ENCODE data around the gene ZP1.

ZP1 gene

DNA sequence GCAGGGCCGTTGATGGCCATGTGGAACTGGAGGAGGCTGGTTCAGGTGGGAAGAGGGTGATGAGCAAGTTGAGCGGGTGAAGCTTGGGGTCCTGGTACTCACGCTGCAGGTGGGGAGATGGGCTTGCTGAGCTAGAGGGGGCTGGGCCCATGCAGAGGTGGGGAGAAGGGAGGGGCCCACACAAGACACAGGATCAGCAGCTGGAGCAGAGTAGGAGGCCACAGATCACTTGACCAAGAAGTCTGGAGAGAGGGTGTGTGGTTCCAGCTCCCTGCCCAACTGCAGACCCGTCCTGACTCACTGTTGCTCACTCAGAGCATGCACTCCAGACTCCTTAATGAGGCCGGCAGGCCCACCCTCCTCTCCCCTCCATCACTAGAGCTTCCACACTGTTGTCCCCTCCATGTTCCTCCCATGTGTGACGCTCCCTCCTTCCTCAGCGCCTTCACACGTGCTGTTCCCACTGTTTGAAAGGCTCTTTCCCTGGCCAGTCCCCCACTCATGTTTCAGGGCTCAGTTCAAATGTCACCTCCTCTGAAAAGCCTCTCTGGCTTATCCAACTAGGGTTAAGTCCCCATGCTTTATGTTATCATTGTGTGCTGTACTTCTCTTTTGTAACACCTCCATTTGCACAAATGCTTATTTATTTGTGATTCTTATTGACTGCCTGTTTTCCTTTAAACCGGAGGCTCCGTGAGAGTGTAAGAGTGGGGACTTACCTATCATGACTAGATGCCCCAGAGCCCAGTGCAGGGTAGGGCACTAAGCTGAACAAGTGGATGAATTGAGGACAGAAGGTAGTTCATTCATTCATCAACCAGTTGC is 23.1 kb upstream of the ZP1 start:
- DNase-seq (ENCODE audit: low read depth) = no peak

DNA sequence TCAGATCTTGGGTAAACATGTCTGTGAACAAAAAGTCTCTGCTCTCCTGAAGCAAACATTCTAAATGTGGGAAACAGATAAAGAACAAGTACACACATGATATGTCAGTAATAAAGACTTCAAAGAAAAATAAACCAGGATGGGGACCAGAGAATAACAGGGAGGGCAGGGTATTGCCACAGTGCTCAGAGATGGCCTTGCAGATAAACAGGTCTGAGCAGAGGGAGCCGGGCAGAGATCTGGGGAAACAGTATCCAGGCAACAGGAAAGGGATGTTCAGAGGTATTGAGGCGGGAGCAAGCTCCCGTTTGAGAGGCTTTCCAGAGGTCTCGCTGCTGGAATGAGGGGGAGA is 22.5 kb upstream of the ZP1 start:
- DNase-seq (ENCODE audit: low read depth) = no peak

DNA sequence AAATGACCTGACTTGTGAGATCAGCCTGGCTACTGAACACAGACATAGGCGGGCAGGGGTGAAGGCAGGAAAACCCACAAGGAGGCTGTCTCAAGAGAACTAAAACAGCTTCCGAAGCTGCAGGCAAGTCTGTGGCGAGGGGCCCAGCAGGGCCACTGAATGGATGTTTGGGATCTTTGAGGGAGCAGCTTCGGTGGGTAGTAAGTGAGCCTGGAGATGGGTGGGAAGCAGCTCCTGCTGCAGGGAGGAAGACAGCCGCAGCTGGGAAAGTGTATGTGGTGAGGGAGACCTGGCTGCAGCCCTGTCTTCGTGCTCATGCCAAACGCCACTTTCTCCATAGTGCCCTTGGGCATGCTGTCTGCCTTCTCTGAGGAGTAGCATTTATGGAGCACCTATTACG is 22.0 kb upstream of the ZP1 start:
- DNase-seq (ENCODE audit: low read depth) = no peak

DNA sequence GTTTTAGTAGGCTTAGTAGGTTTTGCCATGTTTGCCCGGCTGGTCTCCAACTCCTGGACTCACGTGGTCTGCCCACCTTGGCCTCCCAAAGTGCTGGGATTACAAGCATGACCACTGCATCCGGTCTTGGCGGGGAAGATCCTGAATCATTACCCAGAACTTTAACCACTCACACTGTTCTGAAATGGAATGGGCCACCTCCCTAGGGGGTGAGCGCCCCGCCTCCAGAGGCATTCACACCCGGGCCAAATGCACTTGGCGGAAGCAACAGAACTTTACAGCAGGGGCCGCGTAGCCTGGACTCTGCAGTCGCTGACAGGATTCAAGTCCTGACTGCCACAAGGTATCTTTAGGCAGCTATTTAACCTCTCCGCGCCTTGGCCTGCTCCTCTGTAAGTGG is 20.1 kb upstream of the ZP1 start:
- DNase-seq (ENCODE audit: low read depth) = no peak

DNA sequence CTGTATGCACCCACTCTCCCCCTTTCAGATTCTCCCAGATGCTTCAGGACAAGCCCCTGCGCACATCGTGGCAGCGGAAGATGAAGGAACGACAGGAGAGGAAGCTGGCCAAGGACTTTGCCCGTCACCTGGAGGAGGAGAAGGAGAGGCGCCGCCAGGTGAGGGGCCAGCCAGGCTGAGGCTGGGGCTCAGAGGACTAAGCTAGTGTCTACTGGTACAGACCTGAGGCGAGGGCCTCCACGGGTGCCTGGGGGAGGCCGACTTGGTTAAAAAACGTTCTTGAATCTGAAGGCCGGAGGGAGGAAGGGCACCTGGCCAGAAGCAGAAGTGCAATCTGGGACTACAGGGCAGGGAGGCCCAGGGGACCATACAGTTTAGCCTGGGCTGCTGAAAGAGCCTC is 19.4 kb upstream of the ZP1 start:
- DNase-seq (ENCODE audit: low read depth) = no peak

DNA sequence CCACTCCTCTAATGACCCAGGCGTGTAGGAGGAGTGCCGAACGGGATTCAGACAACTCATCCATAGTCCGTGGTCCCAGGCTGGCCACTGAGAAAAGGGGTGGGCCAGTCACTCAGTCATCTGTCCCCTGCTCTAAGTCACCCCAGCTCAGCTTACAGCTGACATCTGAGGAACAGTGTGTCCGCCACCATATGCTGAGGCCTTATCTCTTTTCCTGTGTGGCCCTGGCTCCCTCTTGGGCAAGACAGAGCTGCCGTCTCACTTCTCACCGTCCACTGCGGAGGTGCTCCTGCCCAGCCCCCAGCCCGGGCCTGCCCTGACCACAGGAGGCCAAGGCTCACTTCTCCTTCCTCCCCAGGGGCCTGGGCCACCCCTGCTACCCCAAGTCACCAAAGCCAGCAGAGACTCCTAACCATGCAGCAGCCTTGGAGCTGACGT is 18.6 kb upstream of the ZP1 start:
- DNase-seq (ENCODE audit: low read depth) = no peak

DNA sequence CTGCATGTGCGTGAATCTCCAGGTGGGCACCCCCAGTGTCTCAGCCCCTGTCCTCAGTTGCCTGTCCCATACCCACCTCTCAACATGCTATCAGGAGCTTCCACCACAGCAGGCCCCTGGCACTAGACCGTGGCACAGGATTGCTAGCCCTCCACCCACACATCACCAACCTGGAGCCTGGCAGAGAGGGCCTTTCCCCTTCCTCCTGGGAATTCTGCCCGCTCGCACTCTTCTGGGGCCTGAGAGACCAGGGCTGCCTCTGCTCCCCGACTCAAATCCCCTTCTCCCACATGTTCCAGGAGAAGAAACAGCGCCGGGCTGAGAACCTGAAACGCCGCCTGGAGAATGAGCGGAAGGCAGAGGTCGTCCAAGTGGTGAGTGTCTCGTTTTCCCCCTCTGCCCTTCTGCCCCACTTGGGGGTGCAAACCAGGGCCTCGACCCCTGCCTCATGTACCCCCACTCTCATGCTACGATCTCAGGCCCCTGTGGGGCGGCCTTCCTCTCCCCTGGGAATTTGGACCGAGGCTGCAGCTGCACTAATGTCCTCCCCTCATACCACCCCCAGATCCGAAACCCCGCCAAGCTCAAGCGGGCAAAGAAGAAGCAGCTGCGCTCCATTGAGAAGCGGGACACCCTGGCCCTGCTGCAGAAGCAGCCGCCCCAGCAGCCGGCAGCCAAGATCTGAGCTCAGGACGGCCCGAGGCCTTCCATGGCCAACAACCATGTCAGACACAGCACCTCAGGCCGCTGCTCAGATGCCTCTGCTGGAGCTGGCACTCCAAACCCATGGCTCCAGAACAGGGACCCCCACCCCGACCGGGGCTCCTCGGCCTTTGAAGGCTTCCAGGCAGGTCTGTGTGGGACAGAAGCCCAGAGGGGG is 17.5 kb upstream of the ZP1 start:
- DNase-seq (ENCODE audit: low read depth) = no peak

DNA sequence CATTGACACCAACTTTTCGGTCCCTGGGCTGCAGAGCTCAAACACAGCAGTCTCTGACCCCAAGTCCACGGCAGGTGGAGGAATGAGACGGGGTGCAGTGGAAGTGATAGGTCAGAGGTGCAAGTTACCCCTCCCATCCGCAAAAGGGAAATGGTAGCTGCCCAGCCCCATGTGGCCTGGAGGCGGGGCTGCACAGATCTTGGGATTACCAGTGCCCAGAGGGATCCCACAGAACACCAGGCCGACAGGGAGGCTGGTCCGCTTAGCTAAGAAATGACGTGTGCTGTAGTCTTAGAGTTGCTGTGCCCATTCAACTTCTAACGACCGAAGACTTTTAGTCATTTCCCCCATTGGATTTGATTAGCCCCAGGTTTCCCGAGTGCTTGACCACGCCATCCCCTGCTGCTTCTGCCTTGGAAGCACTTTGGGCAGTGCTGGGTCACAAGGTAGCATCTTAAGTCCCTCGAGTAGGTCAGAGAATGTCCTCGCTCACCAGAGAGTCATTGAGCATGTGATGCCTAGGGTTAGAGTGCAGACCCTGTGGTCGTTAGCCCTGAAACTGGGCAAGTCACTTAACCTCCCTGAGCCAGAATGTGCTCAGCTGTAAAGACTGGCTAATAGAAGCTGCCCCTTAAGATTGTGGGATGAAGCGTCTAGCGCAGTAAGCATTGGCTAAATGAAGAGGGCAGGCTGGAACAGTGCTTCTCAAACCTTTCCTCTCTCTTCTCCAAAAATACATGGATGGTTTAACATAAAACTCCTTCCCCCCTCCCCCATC is 15.8 kb upstream of the ZP1 start:
- DNase-seq (ENCODE audit: low read depth) = no peak

DNA sequence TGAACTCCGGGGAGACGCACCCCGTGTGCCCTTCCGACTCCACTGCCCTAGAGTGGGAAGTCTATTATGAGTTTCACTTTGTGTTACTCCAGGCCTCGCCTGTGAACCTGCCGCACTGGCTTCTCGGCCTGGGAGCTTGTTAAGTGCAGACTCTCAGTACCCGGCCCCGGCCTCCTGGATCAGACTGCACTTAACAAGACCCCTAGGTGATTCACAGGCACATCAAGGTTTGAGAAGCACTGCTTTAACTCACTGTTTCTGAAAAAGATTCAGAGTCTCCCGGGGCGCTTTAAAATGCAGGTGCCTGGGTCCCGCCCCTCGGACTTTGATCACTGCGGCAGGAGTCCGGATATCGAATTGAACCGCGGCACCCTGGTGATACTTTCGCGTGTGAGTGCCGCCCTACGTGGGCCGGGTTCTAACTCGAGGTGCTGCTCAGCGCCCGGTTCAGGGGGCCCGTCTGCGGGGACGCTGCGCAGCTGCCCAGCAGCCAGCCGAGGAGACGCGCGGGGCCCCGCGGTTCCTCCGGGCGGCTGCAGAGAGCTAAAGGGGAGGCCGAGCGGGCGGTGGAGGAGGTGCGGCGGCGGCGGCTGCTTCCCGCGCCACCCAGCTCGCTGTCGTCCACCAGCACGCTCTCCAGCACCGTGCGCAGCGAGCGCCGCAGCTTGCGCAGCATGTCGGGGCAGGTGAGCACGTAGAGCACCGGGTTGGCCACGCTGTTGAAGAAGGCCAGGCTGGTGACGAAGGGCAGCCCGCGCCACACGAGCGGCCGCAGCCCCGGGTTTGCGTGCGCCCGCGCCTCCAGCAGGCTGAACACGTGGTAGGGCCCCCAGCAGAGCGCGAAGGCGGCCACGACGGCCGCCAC is 15.0 kb upstream of the ZP1 start:
- DNase-seq (ENCODE audit: low read depth) = no peak

DNA sequence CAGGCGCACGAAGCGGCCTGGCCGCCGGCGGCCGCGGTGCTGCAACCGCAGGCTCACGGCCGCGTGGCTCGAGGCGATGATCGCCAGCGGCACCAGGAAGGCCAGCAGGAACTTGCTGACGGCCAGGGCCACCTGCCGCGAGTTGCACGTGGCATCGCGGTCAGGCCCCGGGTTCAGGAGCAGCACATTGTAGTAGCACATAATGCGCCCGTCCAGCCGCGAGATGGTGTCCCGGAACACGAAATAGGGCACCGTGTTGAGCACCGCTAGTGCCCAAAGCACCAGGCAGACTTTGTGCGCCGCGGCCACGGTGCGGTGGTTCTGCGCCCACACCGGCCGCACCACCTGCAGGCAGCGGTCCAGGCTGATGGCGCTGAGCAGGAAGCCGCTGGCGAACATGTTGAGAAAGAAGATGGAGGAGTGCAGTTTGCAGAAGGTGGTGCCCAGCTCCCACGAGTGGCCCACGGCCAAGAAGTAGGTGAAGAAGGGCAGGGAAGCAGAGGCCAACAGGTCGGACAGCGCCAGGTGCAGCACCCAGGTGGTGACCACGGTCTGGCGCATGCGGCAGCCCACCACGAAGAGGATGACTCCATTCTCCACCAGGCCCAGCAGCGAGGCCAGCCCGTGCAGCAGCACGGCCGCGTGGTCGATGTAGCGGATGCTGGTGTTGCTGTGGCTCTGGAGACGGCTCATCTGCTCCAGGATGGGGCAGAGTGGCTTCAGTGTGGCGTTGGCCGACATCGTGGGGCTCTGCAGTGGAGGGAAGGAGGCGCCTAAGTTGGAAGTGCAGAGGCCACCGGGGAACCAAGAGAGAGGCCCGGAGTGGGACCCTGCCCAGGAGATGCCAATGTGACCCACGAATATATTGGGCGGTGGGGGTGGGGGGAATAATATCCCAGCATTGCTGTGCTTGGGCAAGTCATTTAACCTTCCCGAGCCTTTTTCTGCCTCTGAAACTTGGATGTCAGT is 14.1 kb upstream of the ZP1 start:
- no peak for DNase-seq (ENCODE audit: low read depth)

DNA sequence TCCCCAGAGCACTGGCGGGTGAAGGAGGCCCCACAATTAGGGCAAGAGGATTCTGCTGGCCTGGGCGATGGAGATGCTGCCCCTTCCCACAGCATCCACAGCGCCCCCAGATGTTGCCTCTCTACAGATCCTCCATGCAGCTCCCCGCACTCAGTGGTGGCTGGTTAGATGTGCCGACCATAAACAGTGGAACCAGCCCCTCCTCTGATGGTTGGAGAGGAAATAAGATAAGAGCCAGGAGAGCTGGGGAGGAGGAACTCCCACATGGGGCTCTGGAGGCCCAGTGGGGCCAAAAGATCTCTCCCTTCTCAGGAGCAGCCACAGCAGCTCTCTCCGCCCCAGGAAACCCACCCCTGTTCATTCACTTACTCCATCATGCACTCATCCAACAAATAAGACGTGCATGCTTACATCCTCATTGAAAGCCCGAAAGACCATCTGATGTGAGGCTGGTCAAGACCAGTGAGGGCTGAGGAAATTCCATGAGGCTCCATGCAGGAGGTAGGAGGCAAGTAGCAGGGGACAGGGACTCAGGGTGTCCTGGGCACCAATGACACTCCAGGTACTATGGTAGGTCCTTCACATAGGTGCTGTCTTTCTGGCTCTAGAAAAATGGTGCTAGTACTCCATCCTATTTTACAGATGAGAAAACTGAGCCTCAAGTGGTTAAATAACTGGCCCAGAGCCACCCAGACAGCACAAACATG is 13.0 kb upstream of the ZP1 start:
- DNase-seq (ENCODE audit: low read depth) = no peak

DNA sequence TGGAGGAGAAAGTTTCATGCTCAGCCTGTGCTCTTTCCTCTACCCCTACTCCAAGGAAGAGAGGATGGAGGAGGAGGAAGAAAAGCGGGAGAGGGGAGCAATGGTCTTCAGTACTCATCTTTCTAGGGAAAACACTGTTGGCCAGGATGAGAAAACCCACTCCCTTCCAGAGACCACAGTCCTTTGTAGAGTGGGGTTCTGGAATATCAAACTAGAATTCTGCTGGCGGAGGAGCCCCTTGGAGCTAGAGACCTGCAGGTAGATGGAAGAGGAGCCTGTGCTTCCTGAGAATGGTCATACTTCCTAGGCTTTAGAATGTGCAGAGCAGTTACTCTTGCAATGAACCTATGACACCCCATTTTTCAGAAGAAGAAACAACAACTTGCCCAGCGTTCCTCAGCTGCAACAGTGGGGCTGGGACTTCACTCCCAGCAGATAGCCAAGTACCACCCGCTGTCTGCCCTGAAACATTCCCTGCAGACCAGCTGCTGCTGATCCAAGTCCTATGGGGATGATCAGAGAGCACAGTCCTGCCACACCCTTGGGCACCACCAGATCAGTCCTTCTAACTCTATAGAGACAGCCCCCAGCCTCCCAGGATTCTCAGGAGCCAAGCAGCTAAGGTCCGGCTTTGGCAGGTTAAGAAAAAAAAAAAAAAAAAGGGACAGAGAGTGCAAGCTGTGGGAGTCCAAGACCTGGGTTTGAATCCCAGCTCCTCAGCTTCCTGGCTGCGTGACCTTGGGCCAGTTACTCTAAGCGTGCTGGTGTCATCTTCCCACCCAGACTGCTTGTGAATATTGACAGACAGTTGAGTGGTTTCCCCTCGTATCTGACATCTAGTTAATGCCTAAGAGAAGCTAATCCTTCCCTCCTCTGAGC is 12.3 kb upstream of the ZP1 start:
- no peak for DNase-seq (ENCODE audit: low read depth)

DNA sequence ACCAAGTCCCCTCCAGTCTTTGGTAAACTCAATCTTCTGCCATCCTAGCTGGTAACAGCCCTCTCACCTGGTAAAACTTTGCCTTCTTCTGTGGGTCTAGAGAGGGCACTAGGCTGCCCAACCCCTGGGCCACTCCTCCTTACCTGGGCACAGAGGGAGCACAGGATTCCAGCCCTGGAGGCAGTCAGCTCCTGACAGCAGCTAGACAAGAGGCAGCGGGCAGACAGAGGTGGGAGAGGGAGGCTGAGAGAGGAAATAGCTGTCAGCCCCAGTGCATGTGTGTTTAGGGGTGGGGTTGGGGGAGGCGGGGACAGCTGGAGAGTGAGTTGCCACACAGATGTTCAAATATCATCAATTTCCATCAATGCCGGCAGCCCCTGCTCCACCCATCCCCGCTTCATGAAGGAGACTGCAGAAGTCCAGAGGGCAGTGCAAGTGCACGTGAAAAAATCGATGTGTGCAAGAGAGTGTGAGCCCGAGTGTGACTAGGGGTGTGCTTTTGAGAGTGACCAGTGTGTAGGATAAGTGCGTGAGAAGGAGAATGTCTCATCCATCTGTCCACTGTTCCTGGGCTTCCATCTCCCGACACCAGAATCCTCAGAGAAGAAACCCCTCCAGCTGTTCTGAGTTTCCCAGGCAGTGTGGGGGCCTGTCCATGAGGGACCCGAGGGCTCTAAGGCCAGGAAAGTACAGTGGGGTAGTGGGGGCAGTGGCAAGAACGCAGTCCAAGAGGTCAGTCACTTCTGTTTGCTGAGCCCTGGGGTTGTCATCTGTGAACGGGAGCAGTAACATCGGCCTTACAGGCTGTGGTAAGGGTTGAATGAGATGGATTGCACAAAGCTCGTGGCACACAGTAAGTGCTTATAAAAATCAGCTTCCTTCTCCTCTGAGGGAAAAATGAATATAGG is 11.4 kb upstream of the ZP1 start, which contains the start of gene PTGDR2:
Gene PTGDR2, minus strand, starts transcription at position 225 of the 908 bp plus-strand sequence. CDS start 2,228 bp downstream, outside the sequence.
- DNase-seq (ENCODE audit: low read depth) = no peak

DNA sequence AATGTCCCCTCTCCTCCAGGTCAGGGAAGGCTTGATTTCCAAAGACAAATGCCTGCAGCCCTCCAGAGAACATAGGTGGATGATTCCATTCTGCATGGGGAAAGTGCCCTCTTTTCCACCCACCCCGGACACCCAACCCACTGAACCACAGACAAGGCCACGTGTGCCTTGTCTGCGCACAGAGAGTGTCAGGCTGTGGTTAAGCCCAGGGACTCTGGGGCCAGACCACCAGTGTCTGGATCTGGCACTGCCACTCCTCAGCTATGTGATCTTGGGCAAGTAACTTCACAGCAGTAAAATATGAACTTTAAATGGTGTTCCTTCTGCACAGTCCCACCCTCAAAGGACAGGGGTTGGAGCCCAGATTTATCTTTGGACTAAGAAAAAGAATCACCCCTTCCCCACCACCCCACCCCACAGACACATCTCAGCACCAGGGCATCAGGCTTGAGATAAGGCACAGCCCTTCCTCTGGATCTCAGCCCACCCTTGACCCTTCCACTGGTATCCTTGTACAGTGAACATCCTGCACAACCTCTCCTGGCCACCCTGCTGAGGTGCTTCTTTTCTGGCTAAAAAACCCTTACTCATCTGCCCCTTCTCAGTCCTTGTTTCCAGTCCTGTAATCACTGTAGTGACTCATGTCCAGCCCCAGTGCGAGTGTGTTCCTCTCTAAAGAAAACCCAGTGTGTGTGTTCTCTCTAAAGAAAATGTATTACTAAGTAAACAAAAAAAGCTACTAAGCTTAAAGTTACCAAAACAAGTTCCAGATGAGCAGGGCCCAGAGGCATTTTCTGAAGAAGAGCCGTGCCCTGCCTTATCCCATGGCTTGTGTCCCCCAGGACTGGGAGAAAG is 9.7 kb upstream of the ZP1 start:
- no peak for DNase-seq (ENCODE audit: low read depth)

DNA sequence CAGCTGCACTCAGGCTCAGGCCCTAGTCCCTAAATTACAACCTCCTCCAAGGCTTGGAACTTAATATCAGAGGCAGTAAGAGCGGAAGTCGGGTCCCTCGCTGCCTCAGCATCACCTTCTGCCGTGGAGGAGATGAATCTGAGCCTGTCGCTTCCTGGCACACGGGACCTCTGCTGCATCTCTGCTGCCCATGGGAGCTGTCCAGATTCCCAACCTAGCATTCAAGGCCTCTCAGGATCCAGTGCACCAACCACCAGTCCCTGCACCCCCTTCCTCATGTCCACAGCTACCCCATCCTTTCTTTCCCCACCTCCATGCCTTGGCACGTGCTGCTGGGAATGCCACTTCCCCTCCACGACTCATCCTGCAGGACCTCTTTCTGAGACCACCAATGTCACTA is 9.1 kb upstream of the ZP1 start:
- DNase-seq (ENCODE audit: low read depth) = no peak

DNA sequence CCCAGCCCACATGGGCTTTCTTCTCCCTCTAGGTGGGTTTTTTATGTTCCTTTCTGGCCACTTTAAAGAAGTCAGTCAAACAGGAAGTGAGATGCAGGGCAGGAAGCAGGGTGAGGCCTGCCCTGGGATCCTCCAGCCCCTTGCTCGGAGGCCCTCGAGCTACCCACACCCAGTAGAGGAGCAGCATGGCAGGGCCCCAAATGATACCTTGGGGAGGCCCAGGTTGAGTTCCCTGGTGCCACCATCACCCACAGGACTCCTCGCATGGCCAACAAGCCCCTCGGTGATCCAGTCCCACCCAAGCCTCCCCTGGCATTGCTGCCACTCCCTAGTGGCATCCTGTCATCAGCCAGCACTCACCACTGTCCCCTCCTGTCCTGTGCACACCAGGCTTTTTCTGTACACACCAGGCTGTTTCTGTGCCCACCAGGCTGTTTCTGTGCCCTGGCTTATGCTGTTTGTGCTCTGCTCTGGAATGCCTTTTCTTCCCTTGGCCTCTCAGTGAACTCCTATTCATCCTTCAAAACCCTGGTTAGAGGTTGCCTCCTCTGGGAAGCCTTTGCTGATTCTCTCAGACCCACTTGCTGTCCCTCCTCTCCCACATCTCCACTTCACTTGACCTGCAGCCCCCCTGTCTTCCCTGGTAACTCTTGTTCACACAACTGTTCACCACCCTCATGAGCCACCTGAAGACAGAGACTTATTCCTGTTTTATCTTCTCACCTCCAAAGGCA is 8.4 kb upstream of the ZP1 start:
- DNase-seq (ENCODE audit: low read depth) = no peak

All from activated T-cell treated with anti-CD3 and anti-CD28 coated beads for 24 hours (primary cell).